GM23338 (cell line): Measurements from ENCODE around the gene PPP6R2. TPM values are rescaled to one million over a fixed set of nuclear protein-coding genes. Genes with fewer than 3 reads are reported as not detected.

Experiments
- ATAC-seq: fragments of 200-7000 bp; cut with Tn5 transposase; 3 replicates; pipeline ENCODE4 v1.9.1; 2020
- DNase-seq: peaks from one replicate; pipeline ENCODE4 v3.0.0-alpha.2; 2015; ENCODE audit warnings: low spot score
- H2AFZ ChIP-seq: fragments of 200-600 bp; sonication (generic); 2 replicates; pipeline ENCODE4 v1.8.0; 2016; ENCODE audit warnings: antibody characterized with exemption, mild to moderate bottlenecking, moderate library complexity
- H3F3A ChIP-seq: fragments of 200-600 bp; sonication (generic); replicated peaks from 2 replicates; pipeline ENCODE4 v1.8.0; 2017; ENCODE audit warnings: antibody characterized with exemption, mixed run types, low read depth
- H3K27ac ChIP-seq: fragments of 200-600 bp; sonication (generic); 2 replicates; pipeline ENCODE4 v1.6.1; 2016; ENCODE audit warnings: low read depth
- H3K27me3 ChIP-seq: fragments of 200-600 bp; sonication (generic); 2 replicates; pipeline ENCODE4 v1.8.0; 2016; ENCODE audit warnings: mild to moderate bottlenecking, mixed run types, moderate library complexity; ENCODE audit not compliant: insufficient read depth
- H3K36me3 ChIP-seq: fragments of 200-600 bp; sonication (generic); 2 replicates; pipeline ENCODE4 v1.8.0; 2016; ENCODE audit warnings: mild to moderate bottlenecking; ENCODE audit not compliant: insufficient read depth
- H3K4me1 ChIP-seq: fragments of 200-600 bp; sonication (generic); 2 replicates; pipeline ENCODE4 v1.8.0; 2016; ENCODE audit warnings: mild to moderate bottlenecking, moderate library complexity; ENCODE audit not compliant: insufficient read depth
- H3K4me2 ChIP-seq: fragments of 200-600 bp; sonication (generic); 2 replicates; pipeline ENCODE4 v1.7.1; 2017; ENCODE audit warnings: mixed run types
- H3K4me3 ChIP-seq: fragments of 200-600 bp; sonication (generic); 2 replicates; pipeline ENCODE4 v1.6.1; 2016; ENCODE audit warnings: mixed run types
- H3K79me2 ChIP-seq: fragments of 200-600 bp; sonication (generic); replicated peaks from 2 replicates; pipeline ENCODE4 v1.8.0; 2017; ENCODE audit warnings: mild to moderate bottlenecking; ENCODE audit not compliant: insufficient read depth
- H3K9me2 ChIP-seq: fragments of 200-600 bp; sonication (generic); 2 replicates; pipeline ENCODE4 v1.8.0; 2017; ENCODE audit not compliant: insufficient read depth
- H4K20me1 ChIP-seq: fragments of 200-600 bp; sonication (generic); replicated peaks from 2 replicates; pipeline ENCODE4 v1.8.0; 2017; ENCODE audit warnings: mild to moderate bottlenecking; ENCODE audit not compliant: insufficient read depth
- H3K27ac Mint-ChIP-seq: 2 replicates; pipeline ENCODE4 v1.8.0; 2020; ENCODE audit warnings: inconsistent platforms, mild to moderate bottlenecking, moderate library complexity, mixed read lengths
- H3K27me3 Mint-ChIP-seq: 3 replicates; pipeline ENCODE4 v1.8.0; 2022; ENCODE audit warnings: low read depth, mild to moderate bottlenecking, moderate library complexity, mixed read lengths, inconsistent platforms; ENCODE audit not compliant: insufficient read depth, poor library complexity
- H3K36me3 Mint-ChIP-seq: 3 replicates; pipeline ENCODE4 v1.8.0; 2021; ENCODE audit warnings: low read depth, mild to moderate bottlenecking, inconsistent platforms, moderate library complexity, mixed read lengths
- H3K4me1 Mint-ChIP-seq: 3 replicates; pipeline ENCODE4 v1.8.0; 2020; ENCODE audit warnings: mild to moderate bottlenecking, inconsistent platforms, mixed read lengths
- H3K4me3 Mint-ChIP-seq: 3 replicates; pipeline ENCODE4 v1.8.0; 2021; ENCODE audit warnings: moderate library complexity, mild to moderate bottlenecking, inconsistent platforms, mixed read lengths
- H3K9me3 Mint-ChIP-seq: 3 replicates; pipeline ENCODE4 v1.8.0; 2020; ENCODE audit warnings: moderate library complexity, mild to moderate bottlenecking, inconsistent platforms, mixed read lengths
- EZH2 ChIP-seq: fragments of 200-600 bp; sonication (generic); IDR thresholded peaks from one replicate; pipeline ENCODE4 v1.8.0; 2017; ENCODE audit warnings: antibody characterized with exemption, mild to moderate bottlenecking, low read depth; ENCODE audit not compliant: unreplicated experiment
- JUNB ChIP-seq: IDR thresholded peaks from one replicate; pipeline ENCODE4 v1.6.1; 2016; ENCODE audit warnings: antibody characterized with exemption; ENCODE audit not compliant: unreplicated experiment
- NANOG ChIP-seq: IDR thresholded peaks from 2 replicates; pipeline ENCODE4 v1.6.1; 2016; ENCODE audit warnings: antibody characterized with exemption, borderline replicate concordance
- POLR2AphosphoS5 ChIP-seq: IDR thresholded peaks from 2 replicates; pipeline ENCODE4 v1.6.1; 2016; ENCODE audit warnings: antibody characterized with exemption, low read depth
- STAT1 ChIP-seq: IDR thresholded peaks from one replicate; pipeline ENCODE4 v1.6.1; 2016; ENCODE audit warnings: antibody characterized with exemption; ENCODE audit not compliant: unreplicated experiment
- ZNF114 ChIP-seq: fragments of 250-450 bp; sonication (Bioruptor Pico); IDR thresholded peaks from 2 replicates; pipeline ENCODE4 v1.5.0; 2020; ENCODE audit warnings: mild to moderate bottlenecking, moderate library complexity
- ZNF331 ChIP-seq: fragments of 250-450 bp; sonication (Bioruptor Pico); IDR thresholded peaks from 2 replicates; pipeline ENCODE4 v1.5.0; 2020; ENCODE audit warnings: low read depth, mild to moderate bottlenecking, moderate library complexity
- long read RNA-seq: library from polyadenylated mRNA; unstranded; transcript quantifications from one replicate; pipeline ENCODE4 v2.0.0, GENCODE V29; 2020; ENCODE audit not compliant: unreplicated experiment
- polyA plus RNA-seq: library from polyadenylated mRNA; unstranded; fragments of >200 nt; fragmentation: Nextera tagmentation; extraction: Ambion mirVana; gene quantifications from 2 replicates; pipeline ENCODE4 v1.2.1, GENCODE V29; 2016
- total RNA-seq: library from RNA; depleted of rRNA; stranded (reverse); fragments of >200 nt; shearing (Covaris generic); gene quantifications from 2 replicates; pipeline ENCODE4 v1.2.3, GENCODE V29; 2014; rRNA removed
- TF ChIP-seq, protein P1 (sequence below): IDR thresholded peaks from one replicate; pipeline ENCODE4 v1.6.1; 2018; ENCODE audit warnings: antibody characterized with exemption; ENCODE audit not compliant: unreplicated experiment
- TF ChIP-seq, protein P2 (sequence below): IDR thresholded peaks from 2 replicates; pipeline ENCODE4 v1.6.1; 2016; ENCODE audit warnings: antibody characterized with exemption

Gene PPP6R2, protein sequence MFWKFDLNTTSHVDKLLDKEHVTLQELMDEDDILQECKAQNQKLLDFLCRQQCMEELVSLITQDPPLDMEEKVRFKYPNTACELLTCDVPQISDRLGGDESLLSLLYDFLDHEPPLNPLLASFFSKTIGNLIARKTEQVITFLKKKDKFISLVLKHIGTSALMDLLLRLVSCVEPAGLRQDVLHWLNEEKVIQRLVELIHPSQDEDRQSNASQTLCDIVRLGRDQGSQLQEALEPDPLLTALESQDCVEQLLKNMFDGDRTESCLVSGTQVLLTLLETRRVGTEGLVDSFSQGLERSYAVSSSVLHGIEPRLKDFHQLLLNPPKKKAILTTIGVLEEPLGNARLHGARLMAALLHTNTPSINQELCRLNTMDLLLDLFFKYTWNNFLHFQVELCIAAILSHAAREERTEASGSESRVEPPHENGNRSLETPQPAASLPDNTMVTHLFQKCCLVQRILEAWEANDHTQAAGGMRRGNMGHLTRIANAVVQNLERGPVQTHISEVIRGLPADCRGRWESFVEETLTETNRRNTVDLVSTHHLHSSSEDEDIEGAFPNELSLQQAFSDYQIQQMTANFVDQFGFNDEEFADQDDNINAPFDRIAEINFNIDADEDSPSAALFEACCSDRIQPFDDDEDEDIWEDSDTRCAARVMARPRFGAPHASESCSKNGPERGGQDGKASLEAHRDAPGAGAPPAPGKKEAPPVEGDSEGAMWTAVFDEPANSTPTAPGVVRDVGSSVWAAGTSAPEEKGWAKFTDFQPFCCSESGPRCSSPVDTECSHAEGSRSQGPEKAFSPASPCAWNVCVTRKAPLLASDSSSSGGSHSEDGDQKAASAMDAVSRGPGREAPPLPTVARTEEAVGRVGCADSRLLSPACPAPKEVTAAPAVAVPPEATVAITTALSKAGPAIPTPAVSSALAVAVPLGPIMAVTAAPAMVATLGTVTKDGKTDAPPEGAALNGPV
- total RNA-seq (37.5 and 45.8 TPM in 2 replicates), polyA plus RNA-seq (11.9 and 13.4 TPM in 2 replicates)
- long read RNA-seq, full-length matches to known transcripts: 2 of 11 reads
- long read RNA-seq, partial matches to known transcripts: 3 of 11 reads
- long read RNA-seq, other reads (novel, unspliced or antisense): 6 of 11 reads

DNA sequence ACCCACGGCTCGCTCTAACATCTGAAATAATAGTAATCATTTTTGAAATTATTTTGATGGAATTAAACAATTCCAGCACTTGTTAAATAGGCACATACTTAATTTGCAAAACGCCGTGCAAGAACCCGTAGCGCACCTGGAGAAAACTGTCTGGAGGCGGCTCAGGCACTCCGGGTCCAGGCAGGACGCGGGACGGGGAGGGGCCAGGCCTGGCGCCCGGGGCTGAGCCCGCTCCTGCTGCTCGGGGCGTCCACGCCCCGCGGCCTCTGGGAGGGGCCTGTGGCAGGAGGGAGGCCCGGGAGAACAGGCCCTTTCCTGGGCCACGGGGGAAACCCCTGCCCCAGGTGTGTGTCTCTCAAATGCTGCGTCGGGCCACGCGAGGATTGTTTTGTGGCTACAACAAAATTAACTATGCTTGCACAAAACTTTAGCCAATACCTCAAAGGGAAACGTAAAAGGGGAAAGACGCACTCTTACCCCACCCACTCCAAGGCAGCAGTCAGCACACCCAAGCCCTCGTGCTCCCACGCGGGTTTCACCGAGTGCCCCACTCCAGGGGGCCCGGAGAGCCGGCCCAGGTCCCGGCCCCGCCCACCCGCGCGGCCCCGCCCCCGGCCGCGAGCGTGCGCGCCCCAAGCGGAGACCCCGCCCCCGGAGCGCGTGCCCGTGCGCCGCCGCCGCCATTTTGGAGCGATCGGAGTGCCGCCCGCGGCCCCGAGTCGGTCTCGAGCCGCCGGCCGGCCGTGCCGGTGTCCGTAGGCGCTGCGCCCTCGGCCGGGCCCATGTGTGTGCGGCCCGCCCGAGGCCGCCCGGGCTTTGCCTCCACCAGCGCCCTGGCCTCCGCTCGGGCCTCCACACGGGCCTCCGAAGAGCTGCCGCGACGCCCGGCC, at the start of gene PPP6R2:
TSS of gene PPP6R2 (plus strand) at position 677 of the 890 bp plus-strand sequence. CDS start 50,582 bp downstream, outside the sequence.
- Histone ChIP-seq H3K9me2 (no peaks in the 10 kb centered on the region), H3K4me2 (peak within 1 kb of the TSS; percentile 84), H2AFZ (peak within 1 kb of the TSS; percentile 98), H3K79me2 (peaks cover 12% of the 10 kb centered on the region), H3F3A (peaks cover 22% of the 10 kb centered on the region), H3K27ac (peak within 1 kb of the TSS; percentile 74; the same call in 1 of the 2 replicates), H3K4me3 (peak within 1 kb of the TSS; percentile 64), H3K36me3 (no peaks in the 10 kb centered on the region), H4K20me1 (peaks cover 4% of the 10 kb centered on the region; the same call in 1 of the 2 replicates), H3K4me1 (no peaks in the 10 kb centered on the region), H3K27me3 (no peaks in the 10 kb centered on the region)
- peaks cover 2% of the 10 kb centered on the region; the same call in 1 of the 3 replicates for H3K4me1 Mint-ChIP-seq
- TF ChIP-seq POLR2AphosphoS5: peak; percentile 55; the same call in 1 of the 2 replicates
- no peak for TF ChIP-seq JUNB
- no peak for TF ChIP-seq EZH2
- no peaks in the 10 kb centered on the region for H3K36me3 Mint-ChIP-seq
- H3K27ac Mint-ChIP-seq: peak within 1 kb of the TSS; percentile 75
- H3K4me3 Mint-ChIP-seq: peak within 1 kb of the TSS; percentile 77
- peak; percentile 83 for DNase-seq
- ATAC-seq: peak; percentile 86
- H3K27me3 Mint-ChIP-seq: peaks cover 6% of the 10 kb centered on the region
- H3K9me3 Mint-ChIP-seq: no peaks in the 10 kb centered on the region

DNA sequence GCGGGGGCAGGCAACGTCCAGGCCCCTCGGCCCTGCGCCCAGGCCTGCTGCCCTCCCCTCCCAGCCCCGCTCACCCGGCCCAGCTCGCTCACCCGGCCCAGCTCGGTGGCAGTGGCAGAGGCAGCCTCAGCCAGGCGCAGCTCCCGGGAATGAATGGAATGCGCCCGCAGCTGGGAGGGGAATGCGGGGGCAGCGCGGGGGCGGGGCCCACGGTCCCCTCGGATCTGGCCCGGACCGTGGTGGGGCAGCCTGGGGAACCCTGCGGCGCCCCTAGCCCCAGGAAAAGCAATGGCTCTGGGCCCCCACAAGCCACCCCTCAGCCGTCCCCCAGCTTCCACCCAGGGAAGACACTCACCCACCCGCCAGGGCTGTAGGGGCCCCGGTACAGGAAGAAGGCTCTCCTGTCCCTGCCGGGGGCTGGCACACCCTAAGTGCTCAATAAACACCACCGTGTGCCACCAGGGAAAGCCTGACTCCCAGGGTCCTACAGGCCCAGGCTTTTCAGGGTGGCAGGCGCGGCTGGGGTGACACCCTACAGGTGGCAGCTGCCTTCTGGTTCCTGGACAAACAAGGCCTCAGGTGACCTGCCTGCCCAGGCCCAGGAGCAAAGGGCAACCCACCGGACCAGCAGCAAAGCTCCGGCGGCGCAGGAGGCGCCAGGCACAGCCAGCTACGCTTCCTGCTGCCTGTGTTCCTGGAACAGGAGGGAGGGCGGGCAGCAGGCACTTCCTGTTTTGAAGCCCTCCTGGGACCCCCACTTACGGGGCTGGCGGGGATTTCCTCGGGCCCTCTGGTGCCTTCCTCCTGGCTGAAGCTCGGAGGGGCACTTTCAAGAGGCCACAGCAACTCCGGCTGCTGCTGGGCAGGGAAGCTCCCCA, 49.4 kb upstream of the PPP6R2 start:
- Histone ChIP-seq H3K27ac (peak overlapping the region; percentile 89), H3K27me3 (no peaks in the 10 kb centered on the region), H3K4me3 (peak overlapping the region; percentile 48), H3K4me1 (peaks cover 25% of the 10 kb centered on the region), H3K4me2 (peak overlapping the region; percentile 75), H4K20me1 (peaks cover 3% of the 10 kb centered on the region; the same call in 1 of the 2 replicates), H3K9me2 (no peaks in the 10 kb centered on the region), H2AFZ (no peak overlapping the region), H3K79me2 (peaks cover 57% of the 10 kb centered on the region), H3K36me3 (no peaks in the 10 kb centered on the region), H3F3A (no peaks in the 10 kb centered on the region; the same call in 1 of the 2 replicates)
- peaks cover 24% of the 10 kb centered on the region for H3K27me3 Mint-ChIP-seq
- H3K36me3 Mint-ChIP-seq: peaks cover 3% of the 10 kb centered on the region; the same call in 1 of the 3 replicates
- DNase-seq: peak; percentile 90
- H3K4me3 Mint-ChIP-seq: no peak overlapping the region
- ATAC-seq: peak; percentile 91
- H3K9me3 Mint-ChIP-seq: no peaks in the 10 kb centered on the region; the same call in 2 of the 3 replicates
- peaks cover 14% of the 10 kb centered on the region for H3K4me1 Mint-ChIP-seq
- H3K27ac Mint-ChIP-seq: peak overlapping the region; percentile 74; the same call in 1 of the 2 replicates
- TF ChIP-seq ZNF114 (CRISPR knock-in tag) (no peak), JUNB (no peak), POLR2AphosphoS5 (no peak), STAT1 (no peak), NANOG (no peak), ZNF331 (no peak)
- TF ChIP-seq, protein P1, sequence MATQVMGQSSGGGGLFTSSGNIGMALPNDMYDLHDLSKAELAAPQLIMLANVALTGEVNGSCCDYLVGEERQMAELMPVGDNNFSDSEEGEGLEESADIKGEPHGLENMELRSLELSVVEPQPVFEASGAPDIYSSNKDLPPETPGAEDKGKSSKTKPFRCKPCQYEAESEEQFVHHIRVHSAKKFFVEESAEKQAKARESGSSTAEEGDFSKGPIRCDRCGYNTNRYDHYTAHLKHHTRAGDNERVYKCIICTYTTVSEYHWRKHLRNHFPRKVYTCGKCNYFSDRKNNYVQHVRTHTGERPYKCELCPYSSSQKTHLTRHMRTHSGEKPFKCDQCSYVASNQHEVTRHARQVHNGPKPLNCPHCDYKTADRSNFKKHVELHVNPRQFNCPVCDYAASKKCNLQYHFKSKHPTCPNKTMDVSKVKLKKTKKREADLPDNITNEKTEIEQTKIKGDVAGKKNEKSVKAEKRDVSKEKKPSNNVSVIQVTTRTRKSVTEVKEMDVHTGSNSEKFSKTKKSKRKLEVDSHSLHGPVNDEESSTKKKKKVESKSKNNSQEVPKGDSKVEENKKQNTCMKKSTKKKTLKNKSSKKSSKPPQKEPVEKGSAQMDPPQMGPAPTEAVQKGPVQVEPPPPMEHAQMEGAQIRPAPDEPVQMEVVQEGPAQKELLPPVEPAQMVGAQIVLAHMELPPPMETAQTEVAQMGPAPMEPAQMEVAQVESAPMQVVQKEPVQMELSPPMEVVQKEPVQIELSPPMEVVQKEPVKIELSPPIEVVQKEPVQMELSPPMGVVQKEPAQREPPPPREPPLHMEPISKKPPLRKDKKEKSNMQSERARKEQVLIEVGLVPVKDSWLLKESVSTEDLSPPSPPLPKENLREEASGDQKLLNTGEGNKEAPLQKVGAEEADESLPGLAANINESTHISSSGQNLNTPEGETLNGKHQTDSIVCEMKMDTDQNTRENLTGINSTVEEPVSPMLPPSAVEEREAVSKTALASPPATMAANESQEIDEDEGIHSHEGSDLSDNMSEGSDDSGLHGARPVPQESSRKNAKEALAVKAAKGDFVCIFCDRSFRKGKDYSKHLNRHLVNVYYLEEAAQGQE: no peak
- TF ChIP-seq, protein P2, sequence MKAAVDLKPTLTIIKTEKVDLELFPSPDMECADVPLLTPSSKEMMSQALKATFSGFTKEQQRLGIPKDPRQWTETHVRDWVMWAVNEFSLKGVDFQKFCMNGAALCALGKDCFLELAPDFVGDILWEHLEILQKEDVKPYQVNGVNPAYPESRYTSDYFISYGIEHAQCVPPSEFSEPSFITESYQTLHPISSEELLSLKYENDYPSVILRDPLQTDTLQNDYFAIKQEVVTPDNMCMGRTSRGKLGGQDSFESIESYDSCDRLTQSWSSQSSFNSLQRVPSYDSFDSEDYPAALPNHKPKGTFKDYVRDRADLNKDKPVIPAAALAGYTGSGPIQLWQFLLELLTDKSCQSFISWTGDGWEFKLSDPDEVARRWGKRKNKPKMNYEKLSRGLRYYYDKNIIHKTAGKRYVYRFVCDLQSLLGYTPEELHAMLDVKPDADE: no peak
